H9 (cell line): ENCODE results near the gene SFXN5. TPM values are rescaled to one million over a fixed set of nuclear protein-coding genes. Genes with fewer than 3 reads are reported as not detected.

Experiments
- DNase-seq: peaks from one replicate; pipeline ENCODE4 v3.0.0-alpha.2; 2017
- H2AFZ ChIP-seq: one replicate; pipeline ENCODE4 v1.6.1; 2013; ENCODE audit warnings: mild to moderate bottlenecking, low read length, control low read depth, moderate library complexity
- H2AK5ac ChIP-seq: 2 replicates; pipeline ENCODE4 v1.6.1; 2013; ENCODE audit warnings: low read length, control low read depth, mixed read lengths; ENCODE audit not compliant: insufficient read length
- H2BK120ac ChIP-seq: one replicate; pipeline ENCODE4 v1.6.1; 2013; ENCODE audit warnings: low read depth, mild to moderate bottlenecking, low read length, control low read depth, inconsistent platforms; ENCODE audit not compliant: poor library complexity, severe bottlenecking
- H2BK12ac ChIP-seq: 2 replicates; pipeline ENCODE4 v1.6.1; 2013; ENCODE audit warnings: low read length, control low read depth, mixed read lengths, low read depth; ENCODE audit not compliant: insufficient read length
- H2BK15ac ChIP-seq: 2 replicates; pipeline ENCODE4 v1.6.1; 2013; ENCODE audit warnings: low read depth, low read length, control low read depth
- H2BK20ac ChIP-seq: one replicate; pipeline ENCODE4 v1.6.1; 2013; ENCODE audit warnings: low read depth, mild to moderate bottlenecking, low read length, control low read depth, inconsistent platforms; ENCODE audit not compliant: poor library complexity, severe bottlenecking
- H2BK5ac ChIP-seq: 2 replicates; pipeline ENCODE4 v1.6.1; 2013; ENCODE audit warnings: low read length, control low read depth, mixed read lengths; ENCODE audit not compliant: insufficient read length
- H3K14ac ChIP-seq: 2 replicates; pipeline ENCODE4 v1.6.1; 2013; ENCODE audit warnings: low read length, control low read depth; ENCODE audit not compliant: insufficient read depth
- H3K18ac ChIP-seq: 2 replicates; pipeline ENCODE4 v1.6.1; 2013; ENCODE audit warnings: low read depth, mild to moderate bottlenecking, mixed read lengths, low read length, control low read depth; ENCODE audit not compliant: insufficient read length
- H3K23ac ChIP-seq: 2 replicates; pipeline ENCODE4 v1.6.1; 2013; ENCODE audit warnings: low read length, control low read depth, mixed read lengths, low read depth; ENCODE audit not compliant: insufficient read length
- H3K23me2 ChIP-seq: 2 replicates; pipeline ENCODE4 v1.6.1; 2013; ENCODE audit warnings: low read depth, mild to moderate bottlenecking, mixed read lengths, low read length, control low read depth; ENCODE audit not compliant: insufficient read length, poor library complexity, severe bottlenecking
- H3K27ac ChIP-seq: 2 replicates; pipeline ENCODE4 v1.5.1; 2013; ENCODE audit warnings: low read length, control low read depth, mixed read lengths, low read depth; ENCODE audit not compliant: insufficient read length
- H3K27me3 ChIP-seq: 2 replicates; pipeline ENCODE4 v1.6.1; 2013; ENCODE audit warnings: low read length, control low read depth, inconsistent platforms; ENCODE audit not compliant: insufficient read depth
- H3K4ac ChIP-seq: 2 replicates; pipeline ENCODE4 v1.6.1; 2013; ENCODE audit warnings: low read depth, mild to moderate bottlenecking, control low read depth, inconsistent platforms, low read length, moderate library complexity
- H3K4me1 ChIP-seq: 2 replicates; pipeline ENCODE4 v1.6.1; 2013; ENCODE audit warnings: low read length, control low read depth, inconsistent platforms; ENCODE audit not compliant: insufficient read depth
- H3K4me2 ChIP-seq: 2 replicates; pipeline ENCODE4 v1.6.1; 2013; ENCODE audit warnings: low read length, control low read depth, mixed read lengths; ENCODE audit not compliant: insufficient read length, insufficient read depth
- H3K56ac ChIP-seq: 2 replicates; pipeline ENCODE4 v1.6.1; 2013; ENCODE audit warnings: low read depth, mild to moderate bottlenecking, mixed read lengths, low read length, control low read depth; ENCODE audit not compliant: insufficient read length
- H3K79me1 ChIP-seq: 2 replicates; pipeline ENCODE4 v1.6.1; 2013; ENCODE audit warnings: low read depth, mild to moderate bottlenecking, moderate library complexity, low read length, control low read depth, inconsistent platforms; ENCODE audit not compliant: insufficient read depth, poor library complexity, severe bottlenecking
- H3K79me2 ChIP-seq: 2 replicates; pipeline ENCODE4 v1.6.1; 2013; ENCODE audit warnings: low read length, control low read depth, inconsistent platforms; ENCODE audit not compliant: insufficient read depth
- H3K9ac ChIP-seq: 2 replicates; pipeline ENCODE4 v1.6.1; 2013; ENCODE audit warnings: low read length, control low read depth, mixed read lengths; ENCODE audit not compliant: insufficient read length; ENCODE audit errors: extremely low read depth
- H3K9me3 ChIP-seq: one replicate; pipeline ENCODE4 v1.6.1; 2013; ENCODE audit warnings: low read depth, low read length, inconsistent platforms; ENCODE audit not compliant: control insufficient read depth
- H3T11ph ChIP-seq: one replicate; pipeline ENCODE4 v1.6.1; 2013; ENCODE audit warnings: mild to moderate bottlenecking, low read length, control low read depth, inconsistent platforms
- H4K20me1 ChIP-seq: one replicate; pipeline ENCODE4 v1.6.1; 2013; ENCODE audit not compliant: control insufficient read depth, insufficient read length, insufficient read depth
- H4K5ac ChIP-seq: 2 replicates; pipeline ENCODE4 v1.6.1; 2013; ENCODE audit warnings: low read depth, mild to moderate bottlenecking, mixed read lengths, low read length, control low read depth; ENCODE audit not compliant: insufficient read length
- H4K8ac ChIP-seq: replicated peaks from 2 replicates; pipeline ENCODE4 v1.6.1; 2013; ENCODE audit warnings: low read length, control low read depth, mixed read lengths, low read depth; ENCODE audit not compliant: insufficient read length
- H4K91ac ChIP-seq: 2 replicates; pipeline ENCODE4 v1.6.1; 2013; ENCODE audit warnings: low read depth, mild to moderate bottlenecking, moderate library complexity, mixed read lengths, low read length, control low read depth; ENCODE audit not compliant: insufficient read length
- H3K27ac Mint-ChIP-seq, 3 experiments: 2 replicates in 2 of 3; 3 replicates in 1 of 3; pipeline ENCODE4 v1.8.0; 2020 to 2021; ENCODE audit warnings: mixed read lengths in 3 of 3, mild to moderate bottlenecking in 1 of 3, moderate library complexity in 1 of 3
- H3K27me3 Mint-ChIP-seq: 2 replicates; pipeline ENCODE4 v1.8.0; 2021; ENCODE audit warnings: low read depth, mild to moderate bottlenecking, moderate library complexity, mixed read lengths
- H3K36me3 Mint-ChIP-seq, 3 experiments: 2 replicates in 2 of 3; 3 replicates in 1 of 3; pipeline ENCODE4 v1.8.0; 2020 to 2021; ENCODE audit warnings: low read depth in 3 of 3, mixed read lengths in 3 of 3; ENCODE audit not compliant: insufficient read depth in 1 of 3
- H3K4me1 Mint-ChIP-seq, 2 experiments: 2 replicates each; pipeline ENCODE4 v1.8.0; 2020; ENCODE audit warnings: mixed read lengths in 2 of 2
- H3K4me3 Mint-ChIP-seq, 2 experiments: 2 replicates in 1 of 2; 3 replicates in 1 of 2; pipeline ENCODE4 v1.8.0; 2020 to 2021; ENCODE audit warnings: mild to moderate bottlenecking in 2 of 2, mixed read lengths in 2 of 2, moderate library complexity in 1 of 2
- H3K9me3 Mint-ChIP-seq, 2 experiments: 2 replicates in 1 of 2; 3 replicates in 1 of 2; pipeline ENCODE4 v1.8.0; 2020; ENCODE audit warnings: mild to moderate bottlenecking in 2 of 2, mixed read lengths in 2 of 2, moderate library complexity in 1 of 2
- WGBS: extraction: QIAGEN DNeasy Blood & Tissue Kit; methylation state at CpG from one replicate; pipeline ENCODE4 v1.1.7; 2013; ENCODE audit warnings: missing lambda C conversion rate, low lambda C conversion rate, mixed read lengths; ENCODE audit not compliant: insufficient read length; ENCODE audit errors: extremely low coverage; 5-methylcytosine and 5-hydroxymethylcytosine counted together
- total RNA-seq: library from RNA; stranded (reverse); gene quantifications from 2 replicates; pipeline ENCODE4 v1.2.1, GENCODE V29; 2021
- TF ChIP-seq, protein P1 (sequence below): fragments of 200-600 bp; sonication (generic); conservative IDR thresholded peaks from 3 replicates; pipeline ENCODE4 v1.8.0; 2021; ENCODE audit warnings: antibody characterized with exemption, mild to moderate bottlenecking

SFXN5 gene
- total RNA-seq, 1 experiment from 2014 or later, result 30.9 TPM

DNA sequence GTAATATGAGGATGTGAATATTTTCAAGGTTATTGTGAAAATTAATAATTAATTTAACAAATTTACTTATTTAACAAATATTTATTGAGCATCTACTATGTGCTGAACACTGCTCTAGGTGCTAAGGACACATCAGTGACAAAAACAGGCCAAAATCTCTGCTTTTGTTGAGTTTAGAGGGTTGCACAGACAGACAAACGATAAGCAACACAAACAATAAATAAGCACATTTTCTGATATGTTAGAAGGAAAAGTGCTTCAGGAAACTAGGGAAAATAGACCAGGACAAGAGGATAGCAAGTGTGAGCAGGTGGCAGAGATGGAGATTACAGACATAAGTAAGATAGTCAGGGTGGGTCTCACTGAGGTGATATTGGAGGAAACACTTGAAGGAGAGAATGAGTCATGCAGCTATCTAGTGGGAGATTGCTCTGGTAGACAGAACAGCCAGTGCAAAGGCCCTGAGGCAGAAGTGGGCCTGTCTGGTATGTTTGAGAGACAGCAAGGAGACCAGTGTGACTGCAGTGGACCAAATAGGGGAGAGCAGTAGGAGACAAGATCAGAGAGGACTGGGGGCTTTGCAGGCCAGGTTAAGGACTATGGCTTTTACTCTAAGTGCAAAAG, 38.3 kb downstream of the SFXN5 start:
- H3T11ph ChIP-seq, result no peak overlapping the region
- no peak for DNase-seq
- no peaks in the 10 kb centered on the region for H3K79me1 ChIP-seq
- H3K36me3 Mint-ChIP-seq, result peaks cover 0 to 4% (median 0%) of the 10 kb centered on the region in 3 experiments; a peak in 2 of 7 replicates
- H3K4me2 ChIP-seq, result no peak overlapping the region
- H3K23ac ChIP-seq, result no peak overlapping the region
- no peak overlapping the region for H3K18ac ChIP-seq
- no peak overlapping the region for H4K5ac ChIP-seq
- no peaks in the 10 kb centered on the region for H3K9me3 ChIP-seq
- no peak overlapping the region for H3K27ac ChIP-seq
- no peak overlapping the region for H2BK15ac ChIP-seq
- no peaks in the 10 kb centered on the region; the same call in 1 of the 2 replicates for H3K4me1 ChIP-seq
- H3K4me3 Mint-ChIP-seq, result no peak overlapping the region
- H2AFZ ChIP-seq, result no peak overlapping the region
- no CpG with 5 or more reads among the region's 1 CpG for WGBS
- no peaks in the 10 kb centered on the region for H3K79me2 ChIP-seq
- H2BK120ac ChIP-seq, result no peak overlapping the region
- H3K27ac Mint-ChIP-seq, result no peak overlapping the region
- no peak overlapping the region for H2AK5ac ChIP-seq
- peaks cover 14 to 21% of the 10 kb centered on the region in 2 experiments for H3K4me1 Mint-ChIP-seq
- H3K14ac ChIP-seq, result no peak overlapping the region
- H3K9ac ChIP-seq, result no peak overlapping the region
- TF ChIP-seq, protein P1, sequence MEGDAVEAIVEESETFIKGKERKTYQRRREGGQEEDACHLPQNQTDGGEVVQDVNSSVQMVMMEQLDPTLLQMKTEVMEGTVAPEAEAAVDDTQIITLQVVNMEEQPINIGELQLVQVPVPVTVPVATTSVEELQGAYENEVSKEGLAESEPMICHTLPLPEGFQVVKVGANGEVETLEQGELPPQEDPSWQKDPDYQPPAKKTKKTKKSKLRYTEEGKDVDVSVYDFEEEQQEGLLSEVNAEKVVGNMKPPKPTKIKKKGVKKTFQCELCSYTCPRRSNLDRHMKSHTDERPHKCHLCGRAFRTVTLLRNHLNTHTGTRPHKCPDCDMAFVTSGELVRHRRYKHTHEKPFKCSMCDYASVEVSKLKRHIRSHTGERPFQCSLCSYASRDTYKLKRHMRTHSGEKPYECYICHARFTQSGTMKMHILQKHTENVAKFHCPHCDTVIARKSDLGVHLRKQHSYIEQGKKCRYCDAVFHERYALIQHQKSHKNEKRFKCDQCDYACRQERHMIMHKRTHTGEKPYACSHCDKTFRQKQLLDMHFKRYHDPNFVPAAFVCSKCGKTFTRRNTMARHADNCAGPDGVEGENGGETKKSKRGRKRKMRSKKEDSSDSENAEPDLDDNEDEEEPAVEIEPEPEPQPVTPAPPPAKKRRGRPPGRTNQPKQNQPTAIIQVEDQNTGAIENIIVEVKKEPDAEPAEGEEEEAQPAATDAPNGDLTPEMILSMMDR, result no peak
- H2BK12ac ChIP-seq, result no peak overlapping the region
- H3K9me3 Mint-ChIP-seq, result no peaks in the 10 kb centered on the region
- H3K27me3 ChIP-seq, result no peaks in the 10 kb centered on the region
- H4K8ac ChIP-seq, result no peak overlapping the region
- H3K56ac ChIP-seq, result no peak overlapping the region
- H4K91ac ChIP-seq, result no peak overlapping the region
- H2BK5ac ChIP-seq, result no peak overlapping the region
- no peaks in the 10 kb centered on the region for H4K20me1 ChIP-seq
- no peaks in the 10 kb centered on the region for H3K27me3 Mint-ChIP-seq
- H3K4ac ChIP-seq, result no peak overlapping the region
- H3K23me2 ChIP-seq, result no peaks in the 10 kb centered on the region
- no peak overlapping the region for H2BK20ac ChIP-seq
